ENCODE data around the gene TRMT5.

TRMT5 gene, protein sequence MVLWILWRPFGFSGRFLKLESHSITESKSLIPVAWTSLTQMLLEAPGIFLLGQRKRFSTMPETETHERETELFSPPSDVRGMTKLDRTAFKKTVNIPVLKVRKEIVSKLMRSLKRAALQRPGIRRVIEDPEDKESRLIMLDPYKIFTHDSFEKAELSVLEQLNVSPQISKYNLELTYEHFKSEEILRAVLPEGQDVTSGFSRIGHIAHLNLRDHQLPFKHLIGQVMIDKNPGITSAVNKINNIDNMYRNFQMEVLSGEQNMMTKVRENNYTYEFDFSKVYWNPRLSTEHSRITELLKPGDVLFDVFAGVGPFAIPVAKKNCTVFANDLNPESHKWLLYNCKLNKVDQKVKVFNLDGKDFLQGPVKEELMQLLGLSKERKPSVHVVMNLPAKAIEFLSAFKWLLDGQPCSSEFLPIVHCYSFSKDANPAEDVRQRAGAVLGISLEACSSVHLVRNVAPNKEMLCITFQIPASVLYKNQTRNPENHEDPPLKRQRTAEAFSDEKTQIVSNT
- 1.9 to 8.1 reads per million in 2 donors for total RNA-seq

DNA sequence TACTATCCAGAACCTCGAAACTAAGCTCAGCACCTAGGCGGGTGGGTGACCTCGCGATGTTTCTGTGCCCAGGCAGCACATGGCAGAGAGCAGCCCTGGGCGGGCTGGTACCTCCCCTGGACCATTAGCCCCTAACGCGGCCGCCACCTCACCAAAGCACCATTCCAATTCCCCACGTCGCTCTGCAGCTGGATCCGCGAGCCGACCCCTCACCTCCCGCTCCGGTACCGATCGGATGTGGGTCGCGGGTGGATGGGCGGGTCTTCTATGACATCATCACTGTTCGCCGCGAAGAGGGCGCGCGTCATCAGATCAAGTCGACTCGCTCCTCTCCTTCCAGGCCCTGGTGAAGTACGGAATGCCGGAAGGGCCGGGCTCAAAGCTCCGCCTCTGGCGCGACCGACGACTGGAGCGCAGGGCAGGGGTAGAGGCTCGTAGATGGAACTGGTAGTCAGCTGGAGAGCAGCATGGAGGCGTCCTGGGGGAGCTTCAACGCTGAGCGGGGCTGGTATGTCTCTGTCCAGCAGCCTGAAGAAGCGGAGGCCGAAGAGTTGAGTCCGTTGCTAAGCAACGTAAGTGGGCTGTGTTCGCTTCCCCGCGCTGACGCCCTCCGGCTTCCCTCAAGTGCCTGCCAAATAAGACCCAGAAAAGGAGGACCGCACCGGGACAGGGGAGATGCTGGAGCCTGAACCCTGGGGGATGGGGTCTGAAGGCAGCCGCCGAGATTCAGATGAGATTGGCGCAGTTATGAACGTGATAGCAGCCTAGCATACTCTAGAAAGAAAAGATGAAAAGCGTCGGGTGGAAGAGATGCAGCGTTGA, at the start of gene TRMT5, which contains the start of gene SLC38A6:
TSS of gene TRMT5 (minus strand) at position 269 of the 822 bp plus-strand sequence. CDS start at position 163, 106 bp downstream.
TSS of gene SLC38A6 (plus strand) at position 435 of the 822 bp plus-strand sequence. CDS start at position 468, 33 bp downstream.
- DNase-seq, result peak; percentile 70 to 94 (median 86)

DNA sequence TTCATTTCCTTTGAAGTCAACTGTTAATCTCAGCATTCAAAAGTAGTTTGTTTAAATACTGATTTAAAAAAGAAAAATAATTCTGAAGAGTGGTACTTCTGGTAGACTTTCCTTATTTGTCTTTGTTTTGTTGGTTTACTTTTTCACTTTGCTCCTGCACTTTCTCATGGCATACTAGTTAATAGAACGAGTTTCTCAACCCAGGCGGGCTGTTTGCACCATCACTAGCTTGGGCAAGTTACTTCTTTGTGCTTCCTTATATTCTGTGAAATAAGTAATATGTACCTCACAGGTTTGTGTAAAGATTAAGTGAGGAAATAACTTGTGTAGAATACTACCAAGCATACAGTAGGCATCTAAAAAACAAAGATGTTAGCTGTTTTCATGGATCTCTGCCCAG, 45.6 kb upstream of the TRMT5 start:
- no peak for DNase-seq

DNA sequence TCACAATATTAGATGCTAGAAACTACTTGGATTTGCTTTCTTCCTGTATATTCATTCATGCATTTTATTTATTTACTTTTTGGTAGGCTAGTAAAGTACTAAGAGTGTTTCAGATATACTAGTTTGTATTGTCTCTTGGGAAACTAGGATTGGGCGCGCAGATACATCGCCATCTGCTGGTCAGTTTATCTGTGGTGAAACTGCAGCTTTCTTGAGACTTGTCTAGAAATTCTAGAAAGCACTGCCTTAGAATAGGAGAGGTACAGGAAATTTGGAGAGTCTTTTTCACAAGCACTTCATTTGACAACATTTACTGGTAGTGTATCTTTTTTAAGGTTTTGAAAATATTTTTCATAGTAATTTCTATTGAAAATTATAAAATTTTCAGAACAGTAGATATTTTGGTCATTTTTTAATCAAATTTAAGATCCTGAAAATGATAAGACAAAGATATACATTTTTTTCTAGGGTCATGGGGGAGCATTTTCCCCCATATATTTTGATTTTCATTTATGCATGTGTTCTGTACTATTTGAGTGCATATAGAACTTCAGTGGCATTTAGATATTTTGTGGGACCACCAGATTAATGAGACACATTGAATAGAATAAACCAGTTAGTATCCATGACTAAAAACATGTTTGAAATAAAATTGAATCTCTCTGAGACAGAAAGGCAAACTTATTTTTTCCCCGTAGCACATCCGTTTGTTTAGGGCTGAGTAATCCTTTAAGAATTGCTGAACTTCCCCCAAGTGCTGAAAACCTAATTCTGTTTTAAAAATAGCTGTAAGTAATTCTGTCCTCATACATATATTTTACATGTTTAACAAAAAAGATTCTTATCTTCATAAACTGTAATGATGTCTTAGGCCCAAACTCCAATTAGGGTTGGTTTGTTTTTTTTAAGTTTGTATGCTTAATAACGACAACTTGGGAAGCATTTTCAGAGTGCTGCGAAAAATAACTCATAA, 44.7 kb upstream of the TRMT5 start:
- DNase-seq, result peak in 4 of 5 experiments; percentile 7 to 77 (median 17)

DNA sequence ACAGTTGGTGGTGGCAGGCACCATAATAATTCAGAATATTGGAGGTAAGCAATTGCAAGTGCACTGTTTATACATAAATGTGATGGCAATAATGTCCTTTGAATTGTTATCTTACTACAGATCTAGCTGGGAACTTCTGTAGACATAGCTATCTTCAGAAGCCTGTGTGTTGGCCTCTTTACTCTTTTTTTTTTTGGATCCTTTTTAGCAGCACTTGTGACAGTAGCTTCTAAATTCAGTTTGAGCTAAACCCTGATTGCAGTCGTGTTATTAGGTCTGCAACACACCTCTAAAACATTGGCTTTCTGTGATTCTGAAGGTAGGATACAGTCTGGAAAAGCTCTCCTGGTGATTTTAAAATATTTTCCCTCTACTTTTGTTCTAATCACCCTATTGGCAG, 38.7 kb upstream of the TRMT5 start:
- no peak for DNase-seq

DNA sequence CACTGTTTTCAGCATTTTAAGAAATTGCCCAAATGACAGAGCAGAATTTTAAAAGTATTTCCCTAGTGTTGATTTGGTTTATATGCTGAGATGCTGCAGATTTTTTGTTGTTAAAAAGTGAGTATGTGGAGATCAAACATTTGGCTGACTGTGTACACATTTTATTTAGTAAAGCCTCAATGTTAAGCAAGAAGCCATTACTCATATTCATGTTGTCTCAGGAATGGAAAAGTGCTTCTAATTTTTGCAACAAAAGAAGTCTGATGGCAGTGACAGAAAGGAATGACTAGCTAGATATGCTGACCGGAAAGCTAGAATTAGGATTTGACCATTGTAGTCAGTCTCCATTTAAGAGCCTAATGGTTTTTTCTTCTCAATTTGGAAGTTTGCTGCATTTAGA, 22.7 kb upstream of the TRMT5 start:
- no peak for DNase-seq

DNA sequence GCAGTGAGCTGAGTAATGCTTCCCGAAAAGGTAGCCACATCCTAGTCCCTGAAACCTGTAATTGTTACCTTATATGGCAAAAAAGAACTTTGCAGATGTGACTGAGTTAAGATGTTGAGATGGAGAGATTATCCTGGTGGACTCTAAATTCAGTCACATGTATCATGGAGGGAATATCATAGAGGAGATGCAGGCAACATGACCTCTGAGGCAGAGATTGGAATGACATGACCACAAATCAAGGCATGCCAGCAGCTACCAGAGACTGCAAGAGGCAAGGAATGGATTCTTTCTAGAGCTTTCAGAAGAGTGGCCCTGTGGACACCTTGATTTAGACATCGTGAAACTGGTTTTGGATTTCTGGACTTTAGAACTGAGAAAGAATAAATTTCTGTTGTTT, 18.7 kb upstream of the TRMT5 start:
- DNase-seq, result no peak

DNA sequence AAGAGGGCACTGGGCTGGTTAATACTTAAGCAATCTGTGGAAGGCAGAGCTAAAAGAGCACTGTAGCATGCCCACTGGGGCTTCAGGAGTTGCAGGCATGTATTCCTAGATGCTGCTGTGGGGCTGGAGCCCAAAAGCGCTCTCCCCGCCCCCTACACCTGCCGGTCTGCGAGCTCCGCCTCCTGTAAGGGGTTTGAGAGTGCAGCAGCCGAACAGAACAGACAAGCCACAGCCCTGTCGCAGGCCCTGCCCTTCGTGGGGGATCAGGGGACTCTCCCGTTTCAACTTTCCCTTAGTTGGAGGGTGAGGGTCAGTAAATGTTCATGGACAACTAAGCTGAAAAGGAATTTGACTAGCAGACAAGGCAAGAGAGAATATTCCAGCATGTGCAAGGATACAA, 17.7 kb upstream of the TRMT5 start:
- no peak for DNase-seq

DNA sequence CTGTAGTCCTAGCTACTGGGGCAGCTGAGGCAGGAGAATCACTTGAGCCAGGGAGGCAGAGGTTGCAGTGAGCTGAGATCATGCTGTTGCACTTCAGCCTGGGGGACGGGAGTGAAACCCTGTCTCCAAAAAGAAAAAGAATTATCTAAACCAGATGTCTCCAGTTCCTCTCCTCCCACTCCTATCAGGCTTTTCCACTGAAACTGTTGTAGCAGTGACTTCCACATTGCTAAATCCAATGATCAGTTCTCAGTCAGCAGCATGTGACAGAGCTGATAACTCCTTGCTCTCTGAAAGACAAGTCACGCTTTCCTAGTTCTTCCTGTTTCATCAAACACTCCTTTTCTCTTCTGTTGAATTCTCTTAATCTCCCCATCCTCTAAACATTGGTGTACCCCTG, 8.7 kb upstream of the TRMT5 start:
- no peak for DNase-seq

DNA sequence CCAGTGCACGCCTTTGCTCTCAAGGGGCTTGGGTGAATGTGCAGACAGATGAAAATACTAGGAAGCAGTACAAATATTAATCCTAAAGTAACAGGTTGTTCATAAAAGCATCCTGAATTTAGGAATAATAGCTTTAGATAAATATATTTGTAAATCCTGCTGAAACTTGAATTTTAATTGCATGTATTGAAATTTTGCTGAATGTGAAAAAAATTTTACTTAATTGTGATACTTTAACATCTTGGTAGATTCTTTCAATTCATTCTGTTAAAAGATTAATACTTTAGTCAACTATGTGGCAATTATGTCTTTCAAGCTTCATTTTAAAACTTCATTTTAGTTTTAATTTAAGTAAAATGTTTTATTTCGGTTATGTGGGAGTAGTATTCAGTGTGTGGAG, 5.6 kb upstream of the TRMT5 start:
- no peak for DNase-seq

DNA sequence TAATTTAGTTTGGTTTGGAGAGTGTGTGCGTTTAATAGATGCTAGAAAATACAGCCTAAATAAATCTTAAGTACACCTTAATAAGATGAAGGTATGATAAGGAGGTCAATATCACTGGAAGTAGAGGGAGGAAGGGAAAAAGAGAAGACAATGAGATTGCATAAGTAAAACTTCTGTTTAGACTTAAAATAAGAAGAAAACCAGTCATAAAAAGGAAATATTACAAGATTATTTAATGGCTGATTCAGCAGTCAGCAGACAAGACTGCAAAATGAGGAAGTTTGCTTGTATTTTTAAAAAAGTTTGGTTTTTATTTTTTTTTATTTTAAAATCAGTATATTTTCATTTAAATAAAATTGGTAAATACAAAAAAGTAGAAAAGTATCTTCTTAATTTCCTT, 3.3 kb upstream of the TRMT5 start:
- no peak for DNase-seq

DNA sequence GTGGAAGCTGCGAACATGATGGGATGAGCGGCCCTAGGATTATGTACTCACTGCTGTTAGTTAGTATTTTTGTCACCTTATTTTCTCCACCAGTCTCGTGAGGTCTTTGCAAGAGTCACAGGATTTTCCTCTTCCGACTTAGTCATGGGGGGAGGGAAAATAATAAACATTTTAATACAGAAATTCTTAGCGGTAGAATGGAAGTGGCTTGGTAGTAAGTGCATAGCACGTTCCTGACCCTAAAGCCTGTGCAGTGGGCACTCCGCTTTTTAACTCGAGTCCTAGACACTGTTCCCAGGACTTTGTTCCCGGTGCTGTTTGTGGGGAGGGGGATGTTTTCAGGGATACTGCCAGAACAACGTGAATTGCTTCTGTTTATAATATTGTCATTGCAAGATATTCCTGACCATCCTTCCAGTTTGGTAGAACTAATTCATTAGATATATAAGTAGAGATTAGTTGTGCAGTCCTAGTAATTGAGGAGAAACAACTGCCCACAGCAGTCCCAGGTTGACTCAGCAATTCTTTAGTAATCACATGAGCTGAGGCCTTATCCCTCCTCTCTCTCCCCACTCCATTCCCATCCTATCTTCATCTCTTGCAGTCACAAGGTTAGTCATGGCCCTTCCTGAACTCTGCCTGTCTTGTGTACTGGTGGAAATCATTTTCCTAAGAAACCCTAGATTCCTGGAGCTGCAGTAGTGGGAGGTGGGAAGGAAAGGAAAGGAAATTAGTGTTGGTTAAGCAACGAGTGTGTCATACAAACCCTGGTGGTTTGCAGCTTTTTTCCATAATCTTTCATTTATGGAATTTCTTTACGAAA, 965 bp upstream of the TRMT5 start:
- peak in 1 of 5 experiments; percentile 32 for DNase-seq

DNA sequence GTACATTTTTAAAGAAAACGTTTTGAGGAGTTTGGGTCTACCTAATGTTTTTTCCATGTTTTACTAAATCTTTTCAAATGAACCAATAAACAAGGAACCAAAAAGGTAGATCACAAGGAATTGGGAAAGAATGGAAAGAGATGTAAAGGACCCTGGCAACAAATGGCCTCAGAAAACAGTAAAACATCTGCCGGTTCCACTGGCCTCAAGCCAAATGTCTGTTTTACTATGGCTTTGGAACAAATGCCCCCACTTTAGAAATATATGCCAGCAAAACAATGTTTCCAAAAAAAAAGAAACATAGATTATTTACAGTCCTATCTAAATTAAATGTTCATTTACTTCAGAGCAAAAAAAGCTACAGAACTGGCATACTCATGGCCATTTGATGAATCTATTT, 3.0 kb downstream of the TRMT5 start:
- DNase-seq, result no peak

DNA sequence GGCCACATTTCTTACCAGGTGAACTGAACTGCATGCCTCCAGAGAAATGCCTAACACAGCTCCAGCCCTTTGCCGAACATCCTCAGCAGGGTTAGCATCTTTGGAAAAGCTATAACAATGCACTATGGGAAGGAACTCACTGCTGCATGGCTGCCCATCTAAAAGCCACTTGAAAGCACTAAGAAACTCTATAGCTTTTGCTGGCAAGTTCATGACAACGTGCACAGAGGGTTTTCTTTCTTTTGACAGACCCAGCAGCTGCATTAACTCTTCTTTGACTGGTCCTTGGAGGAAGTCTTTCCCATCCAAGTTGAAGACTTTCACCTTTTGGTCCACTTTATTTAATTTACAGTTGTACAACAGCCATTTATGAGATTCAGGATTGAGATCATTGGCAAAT, 5.3 kb downstream of the TRMT5 start:
- no peak for DNase-seq

DNA sequence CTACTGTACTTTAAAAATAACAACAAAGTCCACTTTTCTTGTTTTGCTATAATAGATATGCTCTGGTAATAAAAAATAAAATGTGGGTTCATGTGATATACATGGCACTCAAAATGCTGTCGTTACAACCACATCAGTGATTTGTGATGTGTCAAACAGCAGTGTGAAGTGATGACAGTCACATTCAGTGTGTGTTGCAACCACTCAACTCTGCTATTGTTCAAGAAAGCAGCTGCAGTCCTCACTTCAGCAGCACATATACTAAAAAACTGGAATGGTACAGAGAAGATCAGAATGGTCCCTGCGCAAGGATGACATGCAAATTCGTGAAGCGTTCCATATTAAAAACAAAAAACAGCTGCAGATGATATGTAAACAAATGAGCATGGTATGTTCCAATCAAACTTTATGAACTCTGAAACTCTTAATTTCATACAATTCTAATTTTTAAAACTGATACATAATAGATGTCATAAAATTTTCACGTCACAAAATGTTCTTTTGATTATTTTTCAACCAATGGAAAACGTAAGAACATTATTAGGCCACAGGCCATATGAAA, 6.7 kb downstream of the TRMT5 start:
- no peak for DNase-seq

DNA sequence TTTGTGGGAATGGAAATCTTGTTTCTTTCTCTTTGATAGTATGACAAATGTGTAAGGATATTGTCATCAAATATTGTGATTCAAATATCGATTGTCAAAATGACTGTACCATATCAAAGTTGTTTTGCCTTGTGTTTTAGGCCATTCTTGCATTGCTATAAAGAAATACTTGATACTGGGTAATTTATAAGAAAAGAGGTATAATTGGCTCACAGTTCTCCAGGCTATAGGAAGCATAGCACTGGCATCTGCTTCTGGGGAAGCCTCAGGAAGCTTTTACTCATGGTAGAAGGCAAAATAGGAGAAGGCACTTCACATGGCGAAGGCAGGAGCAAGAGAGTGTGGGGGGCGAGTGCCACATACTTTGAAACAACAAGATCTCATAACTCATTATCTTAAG, 7.8 kb downstream of the TRMT5 start:
- DNase-seq, result no peak

DNA sequence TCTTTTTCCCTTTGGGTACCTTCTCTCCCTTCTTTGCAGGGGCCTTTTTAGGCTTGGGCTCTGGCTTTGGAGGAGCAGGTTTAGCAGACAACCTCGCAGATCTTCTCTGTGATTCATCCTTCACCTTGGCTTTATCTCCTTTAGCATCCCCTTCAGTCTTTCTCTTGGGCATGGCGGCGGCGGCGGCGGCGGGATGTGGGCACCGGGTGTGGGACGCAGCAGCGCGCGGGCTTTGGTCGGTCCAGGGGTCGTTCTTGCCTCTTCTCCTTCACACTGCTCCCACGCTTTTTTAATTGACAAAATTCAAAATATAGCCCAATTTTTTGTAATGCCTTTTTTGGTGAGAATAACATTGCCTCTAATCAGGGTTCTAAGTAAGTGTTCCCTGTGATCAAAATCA, 8.6 kb downstream of the TRMT5 start:
- DNase-seq, result no peak

DNA sequence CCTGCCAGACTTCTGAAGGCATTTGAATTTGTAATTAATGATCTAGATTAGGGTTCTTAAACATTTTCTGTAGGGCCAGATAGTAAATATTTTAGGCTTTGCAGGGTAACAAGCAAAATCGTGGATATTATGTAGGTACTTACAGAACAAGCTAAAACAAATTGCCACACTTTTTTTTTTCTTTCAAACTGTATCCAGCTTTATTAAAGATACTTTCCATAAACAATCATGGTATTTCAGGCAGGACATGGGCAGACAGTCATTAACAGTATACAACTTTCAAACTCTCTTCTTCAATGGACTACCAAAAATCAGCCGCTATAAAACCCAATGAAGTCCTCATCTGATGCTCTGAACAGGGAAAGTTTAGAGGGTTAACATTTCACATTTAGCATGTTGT, 9.6 kb downstream of the TRMT5 start:
- DNase-seq, result no peak

DNA sequence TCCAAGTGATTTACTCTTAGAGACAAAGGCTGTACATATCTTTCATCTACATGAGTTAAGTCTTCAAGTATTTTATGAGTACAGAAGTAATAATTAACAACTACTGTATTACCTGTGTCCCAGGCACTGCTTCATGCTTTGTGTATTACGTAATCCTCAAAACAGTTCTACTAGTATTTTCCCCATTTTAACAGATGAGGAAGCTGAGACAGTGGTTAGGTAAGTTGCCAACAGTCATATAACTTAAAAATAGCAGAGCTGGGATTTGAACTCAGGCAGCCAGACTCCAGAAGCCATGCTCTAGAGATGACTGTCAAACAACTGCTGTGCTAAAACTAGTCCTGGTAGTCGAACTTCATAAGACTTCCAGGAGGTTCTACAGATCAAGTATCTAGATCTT, 10.7 kb downstream of the TRMT5 start:
- DNase-seq, result no peak

DNA sequence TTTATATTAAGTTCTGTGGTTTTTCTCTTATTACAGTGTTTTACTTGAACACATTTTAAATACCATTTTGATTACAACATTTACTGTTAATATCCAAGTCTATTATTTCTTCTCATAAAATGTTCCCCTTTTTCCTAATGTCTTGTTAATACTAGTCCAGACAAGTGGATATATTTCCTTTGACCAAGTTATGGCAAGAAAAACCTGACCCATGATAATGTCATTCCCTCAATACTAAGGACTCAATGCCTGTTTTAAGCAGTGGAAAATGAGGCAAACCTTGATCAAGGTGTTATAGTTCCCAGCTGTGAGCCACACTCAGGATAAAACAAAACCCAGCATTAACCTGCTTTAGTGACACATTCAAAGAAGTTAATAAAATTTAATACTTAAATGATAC, 12.2 kb downstream of the TRMT5 start:
- DNase-seq, result no peak

DNA sequence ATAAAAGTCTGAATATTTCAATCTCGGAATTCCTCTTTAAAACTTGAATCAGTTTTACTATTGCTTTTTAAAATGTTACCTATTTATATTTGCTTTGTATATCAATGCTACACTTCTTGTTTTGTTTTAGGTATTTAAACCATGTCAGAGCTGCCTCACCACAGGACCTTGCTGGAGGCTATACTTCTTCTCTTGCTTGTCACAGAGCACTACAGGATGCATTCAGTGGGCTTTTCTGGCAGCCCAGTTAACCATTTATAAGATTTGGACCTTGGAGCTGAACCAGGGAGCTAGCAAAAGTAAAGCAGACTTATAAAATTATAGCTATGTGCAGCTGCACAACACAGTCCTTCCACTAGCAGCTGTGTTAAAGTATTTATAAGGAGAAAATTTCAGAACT, 12.8 kb downstream of the TRMT5 start:
- no peak for DNase-seq

DNA sequence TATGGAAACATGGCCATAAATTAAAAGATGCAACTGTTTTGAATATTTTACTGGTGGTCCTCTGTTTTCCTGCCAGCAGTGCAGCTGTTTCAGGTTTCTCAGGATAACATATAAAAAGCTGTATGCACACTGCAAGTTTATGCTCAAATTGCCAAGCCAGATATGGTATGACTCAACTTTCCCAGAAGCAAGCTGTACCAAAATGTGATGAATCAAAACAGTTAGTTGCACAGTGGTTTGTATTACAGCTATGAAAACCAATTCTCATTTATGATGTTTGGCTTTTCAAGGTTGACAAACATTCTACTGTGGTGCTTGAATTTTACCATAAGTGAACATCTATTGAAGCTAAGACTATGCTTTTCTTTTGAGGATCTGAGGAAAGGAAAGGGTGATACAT, 15.5 kb downstream of the TRMT5 start:
- DNase-seq, result peak in 1 of 5 experiments; percentile 62

Measured in T-helper 2 cell (primary cell).